Measurements from ENCODE around the gene PRXL2C.
"Not testable (repeated sequence)": the region's sequence is repeated elsewhere in the genome, so short reads cannot be mapped to it uniquely, and the experiment has no call there.

PRXL2C gene, protein sequence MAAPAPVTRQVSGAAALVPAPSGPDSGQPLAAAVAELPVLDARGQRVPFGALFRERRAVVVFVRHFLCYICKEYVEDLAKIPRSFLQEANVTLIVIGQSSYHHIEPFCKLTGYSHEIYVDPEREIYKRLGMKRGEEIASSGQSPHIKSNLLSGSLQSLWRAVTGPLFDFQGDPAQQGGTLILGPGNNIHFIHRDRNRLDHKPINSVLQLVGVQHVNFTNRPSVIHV

DNA sequence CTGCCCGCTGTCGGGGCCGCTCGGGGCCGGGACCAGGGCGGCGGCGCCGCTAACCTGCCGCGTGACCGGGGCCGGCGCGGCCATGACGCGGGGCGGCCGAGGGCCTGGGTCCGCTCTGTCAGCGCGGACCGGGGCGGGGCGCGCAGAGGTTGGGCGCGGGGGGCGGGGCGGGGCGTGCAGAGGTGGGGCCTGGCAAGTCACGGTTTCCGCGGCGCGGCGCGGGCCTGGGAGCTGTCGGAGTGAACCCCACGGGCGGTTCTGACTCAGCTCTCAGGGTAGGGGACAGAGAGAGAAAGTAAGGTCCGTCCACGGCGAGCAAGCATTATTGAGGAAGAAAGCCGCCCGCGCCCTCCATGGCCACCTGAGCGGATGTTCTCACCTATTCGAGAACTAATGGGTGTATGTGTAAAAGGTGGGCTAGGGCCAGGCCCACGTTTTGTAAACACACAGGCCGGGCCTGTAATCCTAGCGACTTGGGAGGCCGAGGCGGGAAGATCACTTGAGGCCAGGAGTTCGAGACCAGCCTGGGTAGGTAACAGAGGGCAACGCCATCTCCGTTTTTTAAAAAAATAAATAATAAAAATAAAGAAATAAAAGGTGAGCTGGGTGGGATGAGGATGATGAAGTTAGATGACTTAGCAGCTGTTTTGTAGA is at the start of gene PRXL2C:
PRXL2C (minus strand) TSS at position 120 of the 654 bp plus-strand sequence; CDS start at position 84, 36 bp downstream.
- peak; percentile 89 for DNase-seq (ENCODE audit: low spot score)

DNA sequence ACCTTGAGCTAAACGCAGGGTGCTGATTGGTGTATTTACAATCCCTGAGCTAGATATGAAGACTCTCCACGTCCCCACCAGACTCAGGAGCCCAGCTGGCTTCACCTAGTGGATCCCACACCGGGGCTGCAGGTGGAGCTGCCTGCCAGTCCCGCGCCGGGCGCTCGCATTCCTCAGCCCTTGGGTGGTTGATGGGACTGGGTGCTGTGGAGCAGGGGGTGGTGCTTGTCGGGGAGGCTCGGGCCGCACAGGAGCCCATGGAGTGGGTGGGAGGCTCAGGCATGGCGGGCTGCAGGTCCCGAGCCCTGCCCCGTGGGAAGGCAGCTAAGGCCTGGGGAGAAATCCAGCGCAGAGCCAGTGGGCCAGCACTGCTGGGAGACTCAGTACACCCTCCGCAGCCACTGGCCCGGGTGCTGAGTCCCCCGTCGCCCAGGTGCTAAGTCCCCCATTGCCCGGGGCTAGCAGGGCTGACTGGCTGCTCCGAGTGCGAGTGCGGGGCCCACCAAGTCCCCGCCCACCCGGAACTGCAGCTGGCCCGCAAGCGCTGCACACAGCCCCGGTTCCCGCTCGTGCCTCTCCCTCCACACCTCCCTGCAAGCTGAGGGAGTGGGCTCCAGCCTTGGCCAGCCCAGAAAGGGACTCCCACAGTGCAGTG is 45.7 kb upstream of the PRXL2C start:
- DNase-seq (ENCODE audit: low spot score) = not testable (repeated sequence)

DNA sequence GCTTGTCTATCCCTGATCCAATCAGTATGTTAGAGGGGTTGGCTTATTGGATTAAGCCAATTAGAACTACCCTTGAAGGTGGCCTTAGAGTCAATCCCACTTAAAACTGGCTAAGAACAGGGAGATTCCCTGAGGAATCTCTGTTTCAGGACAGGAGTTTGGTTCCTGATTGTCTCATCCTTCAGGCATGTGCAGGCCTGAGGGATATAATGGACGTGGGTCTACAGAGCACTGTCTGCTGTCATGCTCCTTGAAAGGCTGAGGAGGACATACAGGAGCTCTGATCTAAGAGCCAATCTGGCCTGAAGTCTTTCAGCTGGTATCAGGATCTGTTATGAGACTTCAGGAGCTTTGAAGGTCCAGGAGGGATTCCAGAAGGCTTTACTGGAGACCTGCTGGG is 36.2 kb upstream of the PRXL2C start:
- no peak for DNase-seq (ENCODE audit: low spot score)

DNA sequence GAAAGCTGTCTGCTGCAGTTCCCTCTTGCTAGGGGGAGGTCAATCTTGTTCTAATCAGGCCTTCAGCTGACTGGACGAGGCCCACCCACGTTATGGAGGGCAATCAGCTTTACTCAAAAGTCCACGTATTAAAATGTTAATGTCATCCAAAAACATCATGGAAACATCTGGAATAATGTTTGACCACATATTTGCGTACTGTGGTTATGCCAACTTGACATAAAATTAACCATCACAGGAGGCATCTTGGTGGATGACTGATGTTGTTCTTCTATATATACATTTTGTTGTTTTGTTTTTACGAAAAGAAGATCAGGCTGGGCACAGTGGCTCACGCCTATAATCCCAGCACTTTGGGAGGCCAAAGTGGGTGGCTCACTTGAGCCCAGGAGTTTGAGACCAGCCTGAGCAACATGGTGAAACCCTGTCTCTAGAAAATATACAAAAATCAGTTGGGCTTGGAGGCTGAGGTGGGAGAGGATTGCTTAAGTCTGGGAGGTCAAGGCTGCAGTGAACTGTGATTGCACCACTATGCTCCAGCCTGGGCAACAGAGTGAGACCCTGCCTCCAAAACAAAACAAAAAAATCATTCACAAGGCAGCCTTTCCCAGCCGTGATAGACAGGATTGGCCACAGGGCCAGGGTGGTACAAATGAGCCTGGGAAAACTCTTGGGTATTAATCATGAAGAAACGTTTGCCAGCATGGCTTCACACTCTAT is 33.8 kb upstream of the PRXL2C start:
- no peak for DNase-seq (ENCODE audit: low spot score)

DNA sequence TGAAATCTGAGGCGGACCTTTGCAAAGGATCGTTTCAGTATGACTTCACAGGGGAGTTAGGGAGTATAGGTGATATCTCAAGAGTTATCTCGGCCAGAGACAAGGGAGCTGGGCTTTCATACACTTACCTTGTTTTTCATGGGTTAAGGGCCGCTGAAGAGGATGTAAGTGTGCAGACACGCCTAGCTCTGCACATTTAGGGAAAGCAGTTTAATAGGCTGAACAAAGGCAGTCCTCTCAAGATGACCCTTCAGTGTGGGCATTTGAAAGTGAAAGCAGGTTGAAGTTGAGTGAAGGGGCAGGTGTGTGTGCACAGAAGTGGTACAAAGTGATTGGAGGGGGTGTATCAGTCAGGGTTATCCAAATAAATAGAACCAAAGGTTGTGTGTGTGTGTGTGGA is 33.1 kb upstream of the PRXL2C start:
- no peak for DNase-seq (ENCODE audit: low spot score)

DNA sequence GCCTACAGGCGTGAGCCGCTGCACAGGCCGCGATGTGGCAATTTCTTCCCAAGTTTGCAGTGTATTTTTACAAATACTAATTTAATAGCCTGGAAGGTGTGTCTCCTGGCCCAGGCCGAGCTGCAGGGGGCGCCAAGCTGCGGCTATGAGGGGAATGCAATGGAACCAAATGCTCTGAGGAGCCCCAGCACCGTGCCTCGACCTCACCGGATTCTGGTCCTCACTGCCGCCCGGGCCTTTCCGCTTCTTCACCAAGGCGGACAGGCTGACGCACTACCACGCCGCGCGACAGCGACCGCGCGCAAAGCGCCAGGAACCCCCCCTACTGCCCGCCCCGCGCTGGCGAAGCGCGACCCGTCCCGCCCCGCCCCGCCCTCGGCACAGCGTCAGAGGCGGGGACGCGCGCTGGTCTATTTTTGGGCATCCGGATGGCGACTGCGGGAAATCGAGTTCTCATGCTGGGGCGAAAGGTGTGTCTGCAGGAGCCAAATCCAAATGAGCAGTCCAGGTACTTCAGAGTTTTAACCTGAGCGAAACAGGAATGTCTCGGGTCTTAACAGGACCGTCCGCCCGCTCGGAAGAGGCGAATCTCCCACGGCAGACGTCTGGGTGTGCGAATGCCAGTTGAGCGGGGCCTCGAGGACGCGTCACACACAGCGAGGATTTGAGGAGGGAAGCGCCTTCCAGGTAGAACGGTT is 31.7 kb upstream of the PRXL2C start:
- peak; percentile 76 for DNase-seq (ENCODE audit: low spot score)

DNA sequence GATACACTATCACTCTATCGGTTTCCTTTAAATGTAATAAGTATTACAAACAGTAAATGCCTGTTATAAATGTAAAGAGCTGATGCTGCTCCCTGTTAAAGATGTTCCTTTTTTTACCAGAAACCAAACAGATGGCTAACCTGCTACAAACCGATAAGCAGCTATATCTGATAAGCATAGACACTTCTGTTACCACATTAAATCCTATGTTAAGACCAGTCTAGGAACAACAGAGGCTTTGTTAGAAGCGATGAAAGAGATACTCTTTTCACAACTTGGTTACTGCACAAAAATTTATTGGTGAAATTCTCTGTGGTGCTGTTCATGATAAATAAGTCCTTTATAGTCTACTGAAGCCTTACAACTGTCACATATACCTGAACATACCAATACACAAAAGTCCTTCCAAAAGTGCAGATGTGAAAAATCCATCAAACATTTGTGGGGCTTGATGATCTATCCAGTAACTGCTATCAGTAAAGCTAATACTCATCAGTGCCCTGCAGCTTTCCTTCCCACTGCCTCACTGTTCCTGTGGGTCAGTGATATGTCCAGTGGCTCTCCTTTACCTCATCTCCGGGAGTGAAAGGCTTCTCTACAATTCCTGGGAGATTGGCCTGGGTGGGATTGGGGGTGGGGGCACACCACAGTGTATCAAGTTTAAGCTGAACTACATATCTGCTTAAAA is 25.8 kb upstream of the PRXL2C start:
- DNase-seq (ENCODE audit: low spot score) = no peak

DNA sequence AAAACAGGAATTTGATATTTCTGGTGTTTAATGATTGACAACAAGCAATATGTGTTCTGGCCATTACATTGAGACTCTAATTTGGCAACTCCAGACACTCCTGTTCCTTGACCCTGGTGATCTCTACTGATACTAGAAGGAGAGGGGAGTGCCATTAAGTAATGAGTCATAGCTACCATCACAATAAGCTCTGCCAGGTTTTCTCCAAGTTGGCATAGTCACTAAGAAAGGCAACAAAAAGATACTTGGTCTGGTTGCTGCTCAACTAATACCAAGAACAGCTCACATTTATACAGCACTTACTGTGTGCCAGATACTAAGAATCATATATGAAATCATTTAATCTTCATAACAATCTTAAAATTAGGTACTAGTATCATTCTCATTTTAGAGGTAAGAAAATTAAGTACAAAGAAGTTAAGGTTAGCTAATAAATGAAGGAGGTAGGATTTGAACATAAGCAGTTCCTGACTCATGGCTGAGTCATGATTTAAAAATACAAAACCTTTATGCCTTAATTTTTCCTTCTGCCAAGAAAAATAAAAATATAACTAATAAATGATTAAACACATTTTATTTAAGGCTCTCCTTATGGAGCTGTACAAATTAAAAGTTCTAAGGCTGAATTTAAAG is 19.9 kb upstream of the PRXL2C start:
- DNase-seq (ENCODE audit: low spot score) = peak; percentile 21

DNA sequence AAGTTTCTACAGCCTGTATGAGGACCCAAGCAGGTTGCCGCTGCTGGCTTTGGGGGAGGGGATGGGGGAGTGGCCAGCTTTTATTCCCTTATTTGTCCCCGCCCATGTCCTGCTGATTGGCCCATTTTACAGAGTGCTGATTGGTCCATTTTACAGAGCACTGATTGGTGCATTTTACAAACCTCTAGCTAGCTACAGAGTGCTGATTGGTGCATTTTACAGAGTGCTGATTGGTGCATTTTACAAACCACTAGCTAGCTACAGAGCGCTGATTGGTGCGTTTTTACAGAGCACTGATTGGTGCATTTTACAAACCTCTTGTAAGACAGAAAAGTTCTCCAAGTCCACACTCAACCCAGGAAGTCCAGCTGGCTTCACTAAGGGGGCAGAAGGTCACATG is 18.7 kb upstream of the PRXL2C start:
- not testable (repeated sequence) for DNase-seq (ENCODE audit: low spot score)

DNA sequence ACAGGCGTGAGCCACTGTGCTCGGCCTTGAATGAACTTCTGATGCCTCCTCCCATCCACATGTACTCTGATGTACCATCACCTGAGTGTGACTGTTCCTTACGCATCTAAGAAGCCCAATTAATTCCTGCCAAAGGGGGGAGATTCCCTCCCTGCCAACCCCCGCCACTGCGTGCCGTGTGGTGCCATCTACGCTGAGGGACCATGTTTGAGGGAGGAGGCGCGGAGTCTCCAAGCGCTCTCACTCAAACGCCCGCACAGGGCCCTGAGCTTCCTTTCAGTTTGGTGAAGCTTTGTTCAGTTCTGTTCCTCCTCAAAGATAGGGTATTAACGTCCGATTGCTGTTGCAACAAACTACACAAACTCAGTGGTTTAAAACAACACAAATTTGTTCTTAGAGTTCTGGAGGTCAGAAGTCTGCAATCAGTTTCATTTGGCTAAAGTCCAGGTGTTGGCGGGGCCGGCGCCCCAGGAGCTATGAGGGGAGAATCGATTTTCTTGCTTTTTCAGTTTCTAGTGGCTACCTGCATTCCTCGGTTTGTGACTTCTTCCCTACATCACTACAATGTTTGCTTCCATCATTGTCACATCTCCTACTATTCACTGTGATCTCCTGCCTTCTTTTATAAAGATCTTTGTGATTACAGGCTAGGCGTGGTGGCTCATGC is 13.9 kb upstream of the PRXL2C start:
- DNase-seq (ENCODE audit: low spot score) = no peak

DNA sequence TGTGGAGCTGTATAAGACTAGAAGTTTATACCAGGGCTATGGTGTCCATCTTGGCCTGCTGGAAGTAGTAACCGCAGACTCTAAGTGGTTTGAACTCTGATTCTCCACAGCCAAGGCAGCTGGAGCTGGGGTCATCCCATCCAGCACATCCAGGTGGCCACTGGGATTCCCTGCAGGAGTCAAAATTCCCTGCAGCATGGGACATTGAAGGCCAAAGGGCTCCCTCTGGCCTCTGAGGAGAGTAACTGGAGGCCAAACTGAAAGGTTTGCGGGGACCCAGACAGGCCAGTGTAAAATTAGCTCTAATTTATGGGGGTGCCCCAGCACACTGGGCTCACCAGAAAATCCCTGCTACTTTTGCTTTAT is 12.2 kb upstream of the PRXL2C start:
- DNase-seq (ENCODE audit: low spot score) = no peak

DNA sequence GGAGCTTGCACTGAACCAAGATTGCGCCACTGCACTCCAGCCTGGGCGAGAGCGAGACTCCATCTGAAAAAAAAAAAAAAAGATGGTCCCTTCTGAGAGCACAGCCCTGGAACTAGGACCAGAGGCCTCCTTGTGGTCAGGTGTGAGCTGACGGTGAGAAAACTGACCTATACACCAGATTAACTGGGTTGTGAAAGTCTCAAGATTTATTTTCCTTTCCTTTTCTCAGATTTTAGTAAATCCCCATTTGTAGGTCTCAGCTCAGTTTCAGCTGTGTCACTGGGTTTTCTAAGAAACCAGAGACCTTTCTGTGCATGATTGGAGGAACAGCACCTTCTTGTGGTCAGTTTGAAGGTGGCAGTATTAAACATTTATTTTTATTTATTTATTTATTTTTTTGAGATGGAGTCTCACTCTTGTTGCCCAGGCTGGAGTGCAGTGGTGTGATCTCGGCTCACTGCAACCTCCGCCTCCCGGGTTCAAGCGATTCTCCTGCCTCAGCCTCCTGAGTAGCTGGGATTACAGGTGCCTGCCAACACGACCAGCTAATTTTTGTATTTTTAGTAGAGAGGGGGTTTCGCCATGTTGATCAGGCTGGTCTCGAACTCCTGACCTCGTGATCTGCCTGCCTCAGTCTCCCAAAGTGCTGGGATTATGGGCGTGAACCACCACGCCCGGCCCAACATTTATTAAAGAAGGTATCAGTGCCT is 11.7 kb upstream of the PRXL2C start:
- DNase-seq (ENCODE audit: low spot score) = peak; percentile 80

DNA sequence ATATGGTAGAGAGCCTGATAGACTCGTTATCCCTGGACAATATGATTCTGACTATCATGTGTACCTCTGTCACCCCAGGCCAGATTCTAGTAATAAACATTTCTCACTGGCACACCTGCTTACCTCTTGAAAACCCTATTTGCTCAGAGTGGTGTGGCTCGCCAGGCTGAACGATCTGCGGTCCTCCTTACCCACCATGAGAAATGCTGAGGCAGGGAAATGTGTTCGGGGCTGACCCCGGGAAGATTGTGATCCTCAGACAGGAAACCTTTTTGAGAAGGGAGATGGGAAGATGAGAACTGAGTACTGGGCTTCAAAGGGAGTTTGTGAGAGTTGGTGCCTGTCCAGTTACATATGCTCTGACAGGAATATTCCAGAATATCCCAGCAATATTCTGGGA is 10.7 kb upstream of the PRXL2C start:
- DNase-seq (ENCODE audit: low spot score) = no peak

DNA sequence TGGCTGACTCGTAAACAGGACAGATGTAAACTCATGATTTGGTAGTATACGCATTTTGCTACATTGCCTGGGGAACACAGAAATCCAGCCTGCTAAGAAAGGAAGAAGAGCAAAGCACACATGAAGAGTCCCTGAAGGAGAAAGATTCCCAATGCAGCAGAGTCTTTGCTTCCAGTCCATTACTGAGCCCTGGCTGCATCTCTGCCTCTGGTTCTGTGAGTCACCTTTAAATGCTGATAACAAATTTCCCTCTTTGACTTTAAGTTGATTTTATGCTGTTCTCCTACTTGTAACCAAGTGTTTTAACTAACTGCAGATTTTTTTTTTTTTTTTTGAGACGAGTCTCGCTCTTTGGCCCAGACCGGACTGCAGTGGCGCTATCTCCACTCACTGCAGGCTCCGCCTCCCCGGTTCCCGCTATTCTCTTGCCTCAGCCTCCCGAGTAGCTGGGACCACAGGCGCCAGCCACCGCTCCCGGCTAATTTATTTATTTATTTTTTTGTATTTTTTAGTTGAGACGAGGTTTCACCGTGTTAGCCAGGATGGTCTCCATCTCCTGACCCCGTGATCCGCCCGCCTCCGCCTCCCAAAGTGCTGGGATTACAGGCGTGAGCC is 8.5 kb upstream of the PRXL2C start:
- no peak for DNase-seq (ENCODE audit: low spot score)

DNA sequence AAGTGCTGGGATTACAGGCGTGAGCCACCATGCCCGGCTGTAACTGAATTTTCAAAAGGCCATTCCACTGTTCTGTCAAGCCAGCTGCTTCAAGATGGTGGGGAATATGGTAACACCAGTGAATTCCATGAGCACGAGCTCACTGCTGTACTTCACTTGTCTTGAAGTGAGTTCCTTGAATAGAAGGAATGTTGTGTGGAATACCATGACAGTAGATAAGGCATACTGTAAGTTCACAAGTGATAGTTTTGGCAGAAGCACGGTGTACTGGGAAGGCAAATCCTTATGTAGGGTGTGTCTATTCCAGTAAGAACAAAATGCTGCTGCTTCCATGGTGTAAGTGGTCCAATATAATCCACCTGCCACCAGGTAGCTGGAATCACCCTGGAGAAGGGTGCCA is 6.6 kb upstream of the PRXL2C start:
- DNase-seq (ENCODE audit: low spot score) = no peak

DNA sequence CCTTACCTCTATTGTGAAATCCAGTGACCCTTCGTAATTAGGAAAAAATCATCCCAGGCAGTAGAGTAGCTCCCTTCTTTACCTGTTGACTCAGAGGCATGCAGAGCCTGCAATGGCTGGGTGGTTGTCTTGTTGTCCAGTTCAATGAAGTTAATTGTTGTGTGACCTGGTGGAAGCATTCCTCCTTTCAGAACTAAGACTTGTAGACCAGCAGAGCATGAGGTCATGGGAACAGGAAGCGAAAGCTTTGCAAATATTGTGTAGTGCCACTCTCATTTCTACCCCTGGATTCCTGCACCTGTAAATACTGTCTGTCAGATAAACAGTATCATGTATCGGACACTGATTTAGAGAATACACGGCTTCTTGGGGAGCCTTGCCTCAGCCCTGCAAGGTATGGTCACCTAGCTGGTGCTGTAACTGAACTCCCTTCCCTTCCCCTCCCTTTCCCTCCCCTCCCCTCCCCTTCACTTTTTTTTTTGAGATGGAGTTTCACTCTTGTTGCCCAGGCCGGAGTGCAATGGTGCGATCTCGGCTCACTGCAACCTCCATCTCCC is 5.7 kb upstream of the PRXL2C start:
- no peak for DNase-seq (ENCODE audit: low spot score)

DNA sequence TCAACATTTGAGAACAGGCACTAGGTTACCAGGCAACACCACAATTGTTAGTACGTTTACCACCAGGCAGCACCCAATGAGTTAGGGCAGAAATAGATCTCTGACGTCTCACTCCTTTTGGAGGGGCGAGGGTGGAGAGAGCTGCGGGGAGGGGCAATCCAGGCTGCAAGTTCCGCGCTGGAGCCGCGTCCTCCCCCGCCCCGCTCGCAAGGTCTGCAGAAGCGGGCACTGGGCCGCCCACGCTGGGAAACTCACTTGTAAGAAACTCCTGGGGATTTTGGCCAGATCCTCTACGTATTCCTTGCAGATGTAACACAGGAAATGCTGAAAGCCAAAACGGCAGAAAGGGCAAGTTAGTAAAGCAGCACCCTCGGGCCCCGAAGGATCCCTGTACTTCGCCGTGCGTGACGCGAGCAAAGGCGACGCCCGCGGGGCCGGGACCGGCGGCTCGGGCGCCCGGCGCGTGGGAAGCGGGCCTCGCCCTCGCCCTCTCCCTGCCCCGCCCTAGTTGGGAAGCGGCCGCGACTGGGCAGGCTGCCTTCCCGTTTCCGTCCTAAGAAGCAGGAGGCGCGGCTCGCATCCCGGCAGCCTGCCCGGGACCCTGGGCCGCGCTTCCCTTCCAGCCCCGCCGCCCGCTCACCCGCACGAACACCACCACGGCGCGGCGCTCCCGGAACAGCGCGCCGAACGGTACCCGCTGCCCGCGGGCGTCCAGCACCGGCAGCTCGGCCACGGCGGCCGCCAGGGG is 493 bp downstream of the PRXL2C start:
- DNase-seq (ENCODE audit: low spot score) = peak; percentile 93

DNA sequence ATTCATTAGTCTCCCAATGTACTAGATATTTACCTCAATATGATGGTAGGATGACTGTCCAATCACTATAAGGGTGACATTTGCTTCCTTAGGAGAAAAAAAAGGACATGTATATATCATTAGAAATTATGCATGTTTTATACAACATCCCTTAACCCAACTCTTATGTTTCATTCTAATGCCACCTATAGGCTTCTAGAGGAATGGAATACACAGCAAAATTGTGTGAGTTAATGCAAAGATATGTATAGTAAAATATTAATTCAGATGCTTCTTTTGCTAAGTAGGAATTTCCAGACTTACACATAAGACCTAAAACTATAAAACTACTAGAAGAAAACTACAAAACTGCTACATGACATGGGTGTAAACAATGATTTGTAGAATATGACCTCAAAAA is 3.5 kb downstream of the PRXL2C start:
- peak; percentile 14 for DNase-seq (ENCODE audit: low spot score)

All from GM03348 (cell line).